ENCODE results near the gene DDX54.

Gene DDX54

GRCh38 chr12:113173081-113173698 is 12.1 kb downstream of the DDX54 start:
- no peak for TF ChIP-seq CTCF (IDR thresholded peaks at IDR 0.05; ENCODE audit: low read depth, low read length)

GRCh38 chr12:113172185-113172584 is 13.1 kb downstream of the DDX54 start:
- TF ChIP-seq CTCF (IDR thresholded peaks at IDR 0.05; ENCODE audit: low read depth, low read length): no peak

More at GRCh38 chr12:113173081-113173698, 12.1 kb downstream of the DDX54 start:
- no peak for DNase-seq (ENCODE audit: extremely low read depth, low read depth)

GRCh38 chr12:113171543-113171942 is 13.7 kb downstream of the DDX54 start:
- DNase-seq (ENCODE audit: extremely low read depth, low read depth): no peak
- TF ChIP-seq CTCF (IDR thresholded peaks at IDR 0.05; ENCODE audit: low read depth, low read length): no peak

More at GRCh38 chr12:113172185-113172584, 13.1 kb downstream of the DDX54 start:
- DNase-seq (ENCODE audit: extremely low read depth, low read depth): no peak

- no peak for DNase-seq (ENCODE audit: extremely low read depth, low read depth)
Measured at GRCh38 chr12:113170926-113171325, 14.4 kb downstream of the DDX54 start.

GRCh38 chr12:113170457-113170856 is 14.8 kb downstream of the DDX54 start:
- no peak for DNase-seq (ENCODE audit: extremely low read depth, low read depth)
- TF ChIP-seq CTCF (IDR thresholded peaks at IDR 0.05; ENCODE audit: low read depth, low read length): no peak

More at GRCh38 chr12:113170926-113171325, 14.4 kb downstream of the DDX54 start:
- no peak for TF ChIP-seq CTCF (IDR thresholded peaks at IDR 0.05; ENCODE audit: low read depth, low read length)

GRCh38 chr12:113169697-113170096 is 15.6 kb downstream of the DDX54 start:
- DNase-seq (ENCODE audit: extremely low read depth, low read depth): no peak
- TF ChIP-seq CTCF (IDR thresholded peaks at IDR 0.05; ENCODE audit: low read depth, low read length): no peak

- TF ChIP-seq CTCF (IDR thresholded peaks at IDR 0.05; ENCODE audit: low read depth, low read length): no peak
- DNase-seq (ENCODE audit: extremely low read depth, low read depth): no peak
Measured at GRCh38 chr12:113167868-113168267, 17.4 kb downstream of the DDX54 start.

Measured in AG09319 (cell line).